Esophagus muscularis mucosa (tissue), 4 donors: ENCODE results near the gene STKLD1. TPM values are rescaled to one million over a fixed set of nuclear protein-coding genes. Genes with fewer than 3 reads are reported as not detected.
"Not testable (repeated sequence)": the region's sequence is repeated elsewhere in the genome, so short reads cannot be mapped to it uniquely, and the experiment has no call there.

Experiments used
- DNase-seq: peaks from one replicate; pipeline ENCODE4 v3.0.0-alpha.2; 2017; ENCODE audit errors: extremely low spot score
- H3K27ac ChIP-seq, 4 donors: fragments of 200-600 bp; sonication (generic); replicated peaks in 1 of 4; 1 replicate in 3 of 4; 2 replicates in 1 of 4; pipeline ENCODE4 v1.5.1; 2016 to 2019; ENCODE audit warnings: mild to moderate bottlenecking in 1 of 4
- H3K27me3 ChIP-seq, 4 donors: fragments of 200-600 bp; sonication (generic); one replicate each; pipeline versions ENCODE4 v1.5.1 to v1.6.0; 2016 to 2019
- H3K36me3 ChIP-seq, 4 donors: fragments of 200-600 bp; sonication (generic); one replicate each; pipeline ENCODE4 v1.5.1; 2016 to 2019
- H3K4me1 ChIP-seq, 4 donors: fragments of 200-600 bp; sonication (generic); one replicate each; pipeline ENCODE4 v1.5.1; 2016 to 2019
- H3K4me3 ChIP-seq, 4 donors: fragments of 200-600 bp; sonication (generic); 1 replicate in 2 of 4; 2 replicates in 2 of 4; pipeline ENCODE4 v1.5.1; 2016 to 2019; ENCODE audit warnings: mild to moderate bottlenecking in 4 of 4, moderate library complexity in 1 of 4
- H3K9me3 ChIP-seq, 4 donors: fragments of 200-600 bp; sonication (generic); 1 replicate in 3 of 4; 2 replicates in 1 of 4; pipeline ENCODE4 v1.5.1; 2016 to 2019
- EP300 ChIP-seq: sonication (generic); formaldehyde crosslinking; IDR thresholded peaks from one replicate; pipeline ENCODE4 v1.6.1; 2017; ENCODE audit warnings: antibody characterized with exemption
- POLR2A ChIP-seq: fragments of 450-650 bp; IDR thresholded peaks from one replicate; pipeline ENCODE4 v1.6.1; 2017; ENCODE audit warnings: antibody characterized with exemption, moderate library complexity, mild to moderate bottlenecking, low read depth
- POLR2AphosphoS5 ChIP-seq, 2 donors: sonication (generic); formaldehyde crosslinking; IDR thresholded peaks; one replicate each; pipeline ENCODE4 v1.6.1; 2017; ENCODE audit warnings: antibody characterized with exemption in 2 of 2
- WGBS: methylation state at CpG from one replicate; pipeline ENCODE4 v1.1.5; 2018; 5-methylcytosine and 5-hydroxymethylcytosine counted together
- intact Hi-C: fragments of 100-400 bp; cut with DNase I; formaldehyde crosslinking; loops from one replicate; pipeline ENCODE4 v1.15.1; 2023
- total RNA-seq, 4 donors: library from RNA; depleted of rRNA; stranded (reverse); fragments of >200 nt; gene quantifications; one replicate each; pipeline versions ENCODE4 v1.1.0 to v1.2.1, GENCODE V29; 2016
- TF ChIP-seq, protein P1 (sequence below), 3 experiments: fragments of 200-600 bp in 2 of 3; fragments of 450-650 bp in 1 of 3; sonication (generic) in 2 of 3; IDR thresholded peaks; one replicate each; pipeline ENCODE4 v1.5.1; 2017 to 2019; ENCODE audit warnings: antibody characterized with exemption in 3 of 3, mild to moderate bottlenecking in 2 of 3, moderate library complexity in 1 of 3

The STKLD1 gene
- total RNA-seq, 4 donors from 2014 or later: 0.26 to 2.1 (median 1.0) TPM; not detected in 1

DNA sequence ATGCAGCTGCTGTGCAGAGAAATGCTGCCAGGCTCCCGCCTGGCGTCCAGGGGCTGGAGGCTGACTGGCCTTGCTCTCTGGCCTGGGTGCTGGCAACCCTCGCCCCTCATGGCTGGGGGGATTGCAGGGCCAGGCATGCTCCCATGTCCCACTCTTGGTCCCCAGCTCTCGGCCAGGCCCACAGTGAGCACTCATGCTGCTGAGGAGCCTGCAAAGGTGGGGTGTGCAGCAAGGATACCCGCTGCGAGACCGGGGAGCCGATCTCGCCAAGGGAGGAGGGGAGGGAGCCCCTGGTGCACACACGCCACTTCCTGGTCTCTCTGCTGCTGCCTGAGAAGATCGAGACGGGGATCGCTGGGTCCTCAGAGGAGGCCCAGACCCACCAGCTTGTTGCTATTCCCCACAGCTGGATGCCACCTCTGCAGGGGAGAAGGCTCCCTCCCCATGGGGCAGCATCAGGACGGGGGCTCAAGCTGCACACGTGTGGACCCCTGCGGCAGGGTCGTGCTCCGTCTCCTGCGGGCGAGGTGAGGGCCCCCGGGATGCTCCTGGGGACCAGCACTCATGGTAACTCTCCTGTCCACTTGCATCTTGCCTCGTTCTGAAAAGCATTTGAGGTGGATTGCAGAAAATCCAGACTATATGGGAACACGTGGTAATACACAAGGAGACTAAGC lies 69.3 kb downstream of the STKLD1 start:
- Histone ChIP-seq H3K27ac (no peak overlapping the region), H3K27me3 (no peaks in the 10 kb centered on the region), H3K4me1 (no peaks in the 10 kb centered on the region), H3K4me3 (no peak overlapping the region), H3K9me3 (no peaks in the 10 kb centered on the region), H3K36me3 (no peaks in the 10 kb centered on the region)
- TF ChIP-seq POLR2A (no peak), EP300 (no peak), POLR2AphosphoS5 (IDR thresholded peaks at IDR 0.05) (no peak)
- TF ChIP-seq, protein P1, sequence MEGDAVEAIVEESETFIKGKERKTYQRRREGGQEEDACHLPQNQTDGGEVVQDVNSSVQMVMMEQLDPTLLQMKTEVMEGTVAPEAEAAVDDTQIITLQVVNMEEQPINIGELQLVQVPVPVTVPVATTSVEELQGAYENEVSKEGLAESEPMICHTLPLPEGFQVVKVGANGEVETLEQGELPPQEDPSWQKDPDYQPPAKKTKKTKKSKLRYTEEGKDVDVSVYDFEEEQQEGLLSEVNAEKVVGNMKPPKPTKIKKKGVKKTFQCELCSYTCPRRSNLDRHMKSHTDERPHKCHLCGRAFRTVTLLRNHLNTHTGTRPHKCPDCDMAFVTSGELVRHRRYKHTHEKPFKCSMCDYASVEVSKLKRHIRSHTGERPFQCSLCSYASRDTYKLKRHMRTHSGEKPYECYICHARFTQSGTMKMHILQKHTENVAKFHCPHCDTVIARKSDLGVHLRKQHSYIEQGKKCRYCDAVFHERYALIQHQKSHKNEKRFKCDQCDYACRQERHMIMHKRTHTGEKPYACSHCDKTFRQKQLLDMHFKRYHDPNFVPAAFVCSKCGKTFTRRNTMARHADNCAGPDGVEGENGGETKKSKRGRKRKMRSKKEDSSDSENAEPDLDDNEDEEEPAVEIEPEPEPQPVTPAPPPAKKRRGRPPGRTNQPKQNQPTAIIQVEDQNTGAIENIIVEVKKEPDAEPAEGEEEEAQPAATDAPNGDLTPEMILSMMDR (IDR thresholded peaks at IDR 0.05): no peak
- no peak for DNase-seq
- intact Hi-C loops: no loop called here
- 83% methylated on average over 11 of the region's 23 CpGs for WGBS

DNA sequence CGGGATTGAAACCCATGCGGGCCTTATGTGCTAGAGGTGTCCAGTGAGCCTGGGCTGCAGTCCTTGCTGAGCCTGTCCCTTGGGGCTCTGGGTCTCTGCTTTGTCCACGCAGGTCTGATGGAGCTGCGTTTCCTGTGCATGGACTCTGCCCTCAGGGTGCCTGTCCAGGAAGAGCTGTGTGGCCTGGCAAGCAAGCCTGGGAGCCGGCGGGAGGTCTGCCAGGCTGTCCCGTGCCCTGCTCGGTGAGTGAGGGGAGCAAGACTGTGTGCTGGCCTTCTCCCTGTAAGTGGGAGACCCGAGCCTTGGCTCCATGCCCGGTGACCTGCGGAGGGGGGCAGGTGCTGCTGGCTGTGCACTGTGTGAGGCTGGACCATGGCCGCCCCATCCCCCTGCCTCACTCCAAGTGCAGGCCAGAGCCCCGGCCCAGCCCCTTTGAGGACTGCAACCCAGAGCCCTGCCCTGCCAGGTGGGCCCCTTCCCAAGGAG lies 72.4 kb downstream of the STKLD1 start:
- Histone ChIP-seq H3K4me3 (no peak overlapping the region), H3K27me3 (no peaks in the 10 kb centered on the region), H3K27ac (no peak overlapping the region), H3K9me3 (no peaks in the 10 kb centered on the region), H3K4me1 (no peaks in the 10 kb centered on the region), H3K36me3 (no peaks in the 10 kb centered on the region)
- intact Hi-C loops: no loop called here
- DNase-seq: no peak
- TF ChIP-seq, protein P1 (IDR thresholded peaks at IDR 0.05): no peak
- TF ChIP-seq POLR2AphosphoS5 (IDR thresholded peaks at IDR 0.05): no peak
- no peak for TF ChIP-seq EP300
- TF ChIP-seq POLR2A: no peak
- 79% methylated on average over 7 of the region's 13 CpGs for WGBS

DNA sequence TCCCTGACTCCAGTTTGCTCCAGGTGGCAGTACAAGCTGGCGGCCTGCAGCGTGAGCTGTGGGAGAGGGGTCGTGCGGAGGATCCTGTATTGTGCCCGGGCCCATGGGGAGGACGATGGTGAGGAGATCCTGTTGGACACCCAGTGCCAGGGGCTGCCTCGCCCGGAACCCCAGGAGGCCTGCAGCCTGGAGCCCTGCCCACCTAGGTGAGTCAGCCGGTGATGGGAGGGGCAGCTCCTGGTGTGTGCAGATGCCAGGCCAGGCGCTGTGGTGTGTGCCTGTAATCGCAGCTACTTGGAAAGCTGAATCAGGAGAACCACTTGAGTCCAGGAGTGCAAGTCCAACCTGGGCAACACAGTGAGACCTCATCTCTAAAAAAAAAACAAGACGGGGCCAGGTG lies 73.6 kb downstream of the STKLD1 start:
- DNase-seq: no peak
- 96% methylated on average over 9 of the region's 12 CpGs for WGBS
- Histone ChIP-seq H3K36me3 (no peaks in the 10 kb centered on the region), H3K27ac (no peak overlapping the region), H3K4me1 (no peaks in the 10 kb centered on the region), H3K4me3 (no peak overlapping the region), H3K9me3 (no peaks in the 10 kb centered on the region), H3K27me3 (no peaks in the 10 kb centered on the region)
- intact Hi-C loops: no loop called here
- TF ChIP-seq POLR2AphosphoS5 (IDR thresholded peaks at IDR 0.05) (no peak), EP300 (no peak)
- TF ChIP-seq, protein P1 (IDR thresholded peaks at IDR 0.05): no peak

DNA sequence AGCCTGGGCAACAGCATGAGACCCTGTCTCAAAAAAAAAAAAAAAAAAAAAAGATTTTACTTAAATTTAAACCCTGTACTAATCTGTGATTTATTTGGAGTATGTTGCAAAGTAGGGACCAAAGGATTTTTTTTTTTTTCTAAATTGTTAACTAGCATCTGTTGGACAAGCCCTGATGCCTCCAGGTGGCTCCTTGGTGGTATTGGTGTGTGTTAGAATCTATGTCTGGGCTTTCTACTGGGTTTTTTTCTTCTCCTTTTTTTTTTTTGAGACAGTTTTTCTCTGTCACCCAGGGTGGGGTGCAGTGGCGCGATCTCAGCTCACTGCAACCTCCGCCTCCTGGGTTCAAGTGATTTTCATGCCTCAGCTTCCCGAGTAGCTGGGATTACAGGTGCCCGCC lies 75.7 kb downstream of the STKLD1 start:
- 99% methylated on average over 5 of the region's 5 CpGs for WGBS
- intact Hi-C loops, H3K4me3 ChIP-seq, DNase-seq, H3K4me1 ChIP-seq, H3K27me3 ChIP-seq, H3K27ac ChIP-seq, H3K9me3 ChIP-seq, H3K36me3 ChIP-seq: not testable (repeated sequence)

DNA sequence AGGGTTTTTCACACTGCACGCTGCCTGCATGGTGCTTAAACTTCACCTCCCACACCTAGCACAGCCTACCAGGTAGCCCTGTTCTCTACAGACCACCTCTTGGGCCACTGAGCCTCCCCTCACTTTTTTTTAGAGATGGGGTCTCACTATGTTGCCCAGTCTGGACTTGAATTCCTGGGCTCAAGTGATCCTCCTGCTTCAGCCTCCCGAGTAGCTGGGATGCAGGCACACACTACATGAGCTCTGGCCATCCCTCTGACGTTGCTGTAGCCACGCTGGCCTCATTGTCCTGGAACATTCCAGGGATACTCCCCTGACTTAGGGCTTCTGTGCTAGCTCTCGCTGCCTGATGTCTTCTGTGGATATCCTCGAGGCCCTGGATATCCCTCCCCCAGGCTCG lies 76.4 kb downstream of the STKLD1 start:
- Histone ChIP-seq H3K9me3 (no peaks in the 10 kb centered on the region), H3K27me3 (no peaks in the 10 kb centered on the region), H3K27ac (no peak overlapping the region), H3K36me3 (peaks cover 0 to 5% (median 0%) of the 10 kb centered on the region in 4 donors), H3K4me3 (no peak overlapping the region), H3K4me1 (no peaks in the 10 kb centered on the region)
- 90% methylated on average over 5 of the region's 7 CpGs for WGBS
- intact Hi-C loops: no loop called here
- no peak for TF ChIP-seq EP300
- TF ChIP-seq POLR2AphosphoS5 (IDR thresholded peaks at IDR 0.05): no peak
- TF ChIP-seq POLR2A: no peak
- TF ChIP-seq, protein P1 (IDR thresholded peaks at IDR 0.05): no peak
- DNase-seq: no peak
